Kidney (tissue), 14 donors: Measurements from ENCODE around the gene AP1G2. TPM values are rescaled to one million over a fixed set of nuclear protein-coding genes. Genes with fewer than 3 reads are reported as not detected.

Source experiments
- DNase-seq, 5 donors: peaks; one replicate each; pipeline ENCODE4 v3.0.0-alpha.2; 2013 to 2020
- FAIRE-seq: peaks from 2 replicates; lab custom pipeline; 2012; peaks lifted over from hg19 to GRCh38; lab: Jason Lieb, UNC
- H3K27ac ChIP-seq, 2 donors: one replicate each; pipeline ENCODE4 v1.7.0; 2013; ENCODE audit warnings: low read depth in 2 of 2, low read length in 2 of 2, inconsistent platforms in 1 of 2
- H3K27me3 ChIP-seq: one replicate; pipeline ENCODE4 v1.7.1; 2013; ENCODE audit warnings: low read length, inconsistent platforms; ENCODE audit not compliant: control insufficient read depth, insufficient read depth
- H3K36me3 ChIP-seq, 3 donors: one replicate each; pipeline versions ENCODE4 v1.7.0 to v1.7.1; 2013; ENCODE audit warnings: low read length in 3 of 3, control low read depth in 1 of 3, inconsistent platforms in 1 of 3; ENCODE audit not compliant: insufficient read depth in 3 of 3, control insufficient read depth in 2 of 3
- H3K4me1 ChIP-seq, 3 donors: one replicate each; pipeline versions ENCODE4 v1.7.0 to v1.7.1; 2013; ENCODE audit warnings: low read length in 3 of 3, inconsistent platforms in 1 of 3, low read depth in 1 of 3; ENCODE audit not compliant: control insufficient read depth in 2 of 3, insufficient read depth in 2 of 3
- H3K4me3 ChIP-seq, 3 donors: one replicate each; pipeline versions ENCODE4 v1.7.0 to v1.8.1; 2013; ENCODE audit warnings: low read length in 3 of 3, control low read depth in 1 of 3, inconsistent platforms in 1 of 3
- H3K9ac ChIP-seq, 3 donors: one replicate each; pipeline versions ENCODE4 v1.7.0 to v1.7.1; 2013; ENCODE audit warnings: low read length in 3 of 3, control low read depth in 1 of 3, inconsistent platforms in 1 of 3
- H3K9me3 ChIP-seq, 3 donors: one replicate each; pipeline versions ENCODE4 v1.7.0 to v1.7.1; 2013; ENCODE audit warnings: low read length in 3 of 3, control low read depth in 1 of 3, inconsistent platforms in 1 of 3; ENCODE audit not compliant: control insufficient read depth in 2 of 3, insufficient read depth in 1 of 3
- intact Hi-C: fragments of 100-400 bp; cut with DNase I; formaldehyde crosslinking; loops from one replicate; pipeline ENCODE4 v1.11.1; 2022
- polyA plus RNA-seq: library from polyadenylated mRNA; stranded (reverse); fragments of 350-450 nt; fragmentation: Illumina TruSeq; extraction: RNeasy Lipid Tissue Mini Kit (QIAGEN cat#74804); gene quantifications from one replicate; pipeline ENCODE4 v1.2.3, GENCODE V29; 2014; ENCODE audit warnings: low read depth, low replicate concordance; ENCODE audit not compliant: insufficient read depth
- total RNA-seq: library from RNA; stranded (reverse); fragmentation: NEBNext Ultra II Directional; extraction: Animal tissue kit (Norgen Biotek cat#: 25700); gene quantifications from one replicate; pipeline ENCODE4 v1.2.1, GENCODE V29; 2021
- TF ChIP-seq, protein P1 (sequence below): IDR thresholded peaks from 3 replicates; pipeline ENCODE4 v1.5.1; 2012; ENCODE audit warnings: mild to moderate bottlenecking, moderate library complexity, borderline replicate concordance; ENCODE audit not compliant: insufficient read depth; ENCODE audit errors: extremely low read depth
- donor health status: control.
- donor health status: control.
- donor health status: control.
- donor health status: control.
- donor health status: control.
- donor health status: DM: yes; HTN: yes; CAD: no.
- donor health status: Normal renal cell carcinoma (clear cell type).

AP1G2 gene
- total and polyA plus RNA-seq, 2 donors from 2014 or later: 56.7 to 123 TPM

DNA sequence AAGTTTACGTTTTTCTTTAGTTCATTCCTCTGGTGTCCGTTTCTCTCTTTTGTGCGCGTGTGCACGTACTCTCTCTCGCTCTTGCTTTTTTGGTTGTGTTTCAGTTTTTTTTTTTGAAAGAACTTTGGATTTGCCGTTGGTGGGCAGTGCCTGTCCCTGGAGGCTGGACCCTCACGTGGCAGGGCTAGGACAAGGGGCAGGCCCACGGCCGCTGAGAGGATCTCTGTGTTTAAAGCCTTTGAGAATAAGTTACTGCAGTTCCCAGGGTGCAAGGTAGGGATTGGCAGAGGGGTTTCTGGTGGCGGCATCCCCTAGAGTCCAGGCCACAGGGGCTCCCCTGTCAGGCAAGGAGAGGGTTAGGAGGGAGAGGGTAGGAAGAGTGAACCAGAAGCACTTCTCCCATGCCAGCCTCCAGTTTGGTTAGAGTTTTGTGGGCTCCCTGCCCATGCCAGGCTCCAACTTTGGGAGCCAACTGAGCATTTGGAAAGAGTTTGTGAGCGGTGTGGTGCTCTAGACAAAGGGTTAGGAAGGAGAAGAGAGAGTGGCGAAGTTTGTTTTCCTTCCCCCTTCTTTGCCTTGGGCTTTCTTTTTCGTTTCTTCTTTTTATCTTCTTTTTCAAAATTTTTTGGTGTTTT lies 46.6 kb downstream of the AP1G2 start:
- Histone ChIP-seq H3K36me3 (no peaks in the 10 kb centered on the region), H3K4me3 (no peak overlapping the region), H3K27me3 (no peaks in the 10 kb centered on the region), H3K4me1 (no peaks in the 10 kb centered on the region), H3K9me3 (no peaks in the 10 kb centered on the region), H3K27ac (no peak overlapping the region), H3K9ac (no peak overlapping the region)
- intact Hi-C loops: no loop called here
- DNase-seq (no peak), FAIRE-seq (no peak)
- TF ChIP-seq, protein P1, sequence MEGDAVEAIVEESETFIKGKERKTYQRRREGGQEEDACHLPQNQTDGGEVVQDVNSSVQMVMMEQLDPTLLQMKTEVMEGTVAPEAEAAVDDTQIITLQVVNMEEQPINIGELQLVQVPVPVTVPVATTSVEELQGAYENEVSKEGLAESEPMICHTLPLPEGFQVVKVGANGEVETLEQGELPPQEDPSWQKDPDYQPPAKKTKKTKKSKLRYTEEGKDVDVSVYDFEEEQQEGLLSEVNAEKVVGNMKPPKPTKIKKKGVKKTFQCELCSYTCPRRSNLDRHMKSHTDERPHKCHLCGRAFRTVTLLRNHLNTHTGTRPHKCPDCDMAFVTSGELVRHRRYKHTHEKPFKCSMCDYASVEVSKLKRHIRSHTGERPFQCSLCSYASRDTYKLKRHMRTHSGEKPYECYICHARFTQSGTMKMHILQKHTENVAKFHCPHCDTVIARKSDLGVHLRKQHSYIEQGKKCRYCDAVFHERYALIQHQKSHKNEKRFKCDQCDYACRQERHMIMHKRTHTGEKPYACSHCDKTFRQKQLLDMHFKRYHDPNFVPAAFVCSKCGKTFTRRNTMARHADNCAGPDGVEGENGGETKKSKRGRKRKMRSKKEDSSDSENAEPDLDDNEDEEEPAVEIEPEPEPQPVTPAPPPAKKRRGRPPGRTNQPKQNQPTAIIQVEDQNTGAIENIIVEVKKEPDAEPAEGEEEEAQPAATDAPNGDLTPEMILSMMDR: no peak

DNA sequence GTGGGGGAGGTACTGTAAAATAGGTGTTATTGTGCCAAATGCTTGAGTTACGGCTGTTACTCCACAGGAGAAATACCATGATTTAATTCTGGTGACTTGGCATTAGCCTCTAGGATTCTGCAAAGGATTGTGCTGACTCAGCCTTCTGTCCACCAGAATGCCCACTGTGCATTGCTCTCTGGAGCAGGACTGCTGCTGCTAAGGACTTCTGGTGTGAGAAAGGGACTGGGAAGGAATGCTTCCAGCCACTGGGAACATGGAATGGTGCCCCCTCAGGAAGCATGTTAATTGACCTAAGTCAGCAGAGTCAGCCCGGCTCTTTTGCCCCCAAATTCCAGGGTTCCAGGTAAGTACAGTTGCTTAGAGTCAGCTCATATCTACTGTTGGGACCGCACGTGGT lies 48.9 kb downstream of the AP1G2 start:
- TF ChIP-seq, protein P1: no peak
- Histone ChIP-seq H3K27ac (no peak overlapping the region), H3K9ac (no peak overlapping the region), H3K27me3 (no peaks in the 10 kb centered on the region), H3K36me3 (no peaks in the 10 kb centered on the region), H3K9me3 (no peaks in the 10 kb centered on the region), H3K4me3 (no peak overlapping the region), H3K4me1 (no peaks in the 10 kb centered on the region)
- DNase-seq (peak in 2 of 5 donors; percentile 21 to 51), FAIRE-seq (no peak)
- intact Hi-C loops: no loop called here

DNA sequence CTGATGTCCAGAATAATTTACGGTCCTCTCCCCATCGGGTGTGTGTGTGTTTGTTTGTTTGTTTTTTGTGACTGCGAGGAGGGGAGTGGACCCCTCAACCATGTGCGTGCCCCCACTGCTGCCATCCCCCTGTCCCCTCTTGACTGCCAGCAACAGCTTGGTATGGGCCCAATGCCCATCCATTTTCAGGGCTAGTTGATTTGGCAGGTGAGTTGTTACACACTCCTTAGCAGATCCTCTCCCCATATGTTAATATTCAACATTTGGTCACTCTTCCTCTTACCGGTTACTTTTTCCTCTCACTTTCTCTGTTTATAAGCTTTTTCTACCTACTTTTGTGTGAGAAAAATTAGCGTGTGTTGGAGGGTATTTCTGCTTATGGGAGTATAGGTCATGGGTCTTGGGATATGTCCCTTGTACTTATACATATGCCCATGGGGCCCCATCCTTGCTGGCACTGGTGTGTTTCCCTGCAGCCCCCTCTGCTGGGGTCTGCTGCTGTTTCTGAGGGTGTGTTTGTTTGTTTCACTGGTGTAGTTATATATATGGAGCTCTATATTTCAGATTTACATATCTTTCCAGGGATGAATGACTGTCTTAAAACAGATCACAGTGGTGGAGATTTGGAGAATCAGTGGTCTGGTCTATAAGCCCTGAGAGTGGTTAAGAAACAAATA lies 49.8 kb downstream of the AP1G2 start:
- Histone ChIP-seq H3K27me3 (no peaks in the 10 kb centered on the region), H3K9ac (no peak overlapping the region), H3K9me3 (no peaks in the 10 kb centered on the region), H3K4me3 (no peak overlapping the region), H3K4me1 (no peaks in the 10 kb centered on the region), H3K27ac (no peak overlapping the region), H3K36me3 (no peaks in the 10 kb centered on the region)
- TF ChIP-seq, protein P1: no peak
- intact Hi-C loops: no loop called here
- DNase-seq: no peak
- no peak for FAIRE-seq
